Lung (tissue), 12 donors: ENCODE results near the gene TRMT61A. TPM values are rescaled to one million over a fixed set of nuclear protein-coding genes. Genes with fewer than 3 reads are reported as not detected.

Source experiments
- ATAC-seq: fragments of 200-7000 bp; cut with Tn5 transposase; one replicate; pipeline ENCODE4 v1.9.1; 2020; ENCODE audit warnings: moderate number of reproducible peaks; ENCODE audit not compliant: insufficient read depth, low FRiP score
- DNase-seq, 3 donors: peaks; one replicate each; pipeline ENCODE4 v3.0.0-alpha.2; 2013 to 2017
- H3K27ac ChIP-seq, 2 donors: one replicate each; pipeline ENCODE4 v1.5.1; 2013; ENCODE audit warnings: mild to moderate bottlenecking in 2 of 2, moderate library complexity in 2 of 2, control low read depth in 1 of 2, inconsistent platforms in 1 of 2, low read depth in 1 of 2, low read length in 1 of 2
- H3K27me3 ChIP-seq, 3 donors: one replicate each; pipeline ENCODE4 v1.5.1; 2013; ENCODE audit warnings: low read length in 2 of 3; ENCODE audit not compliant: control insufficient read depth in 3 of 3, insufficient read depth in 3 of 3
- H3K36me3 ChIP-seq, 4 donors: one replicate each; pipeline ENCODE4 v1.5.1; 2013; ENCODE audit warnings: low read length in 4 of 4, mild to moderate bottlenecking in 1 of 4, moderate library complexity in 1 of 4; ENCODE audit not compliant: control insufficient read depth in 4 of 4, insufficient read depth in 4 of 4
- H3K4me1 ChIP-seq, 5 donors: one replicate each; pipeline ENCODE4 v1.5.1; 2013; ENCODE audit warnings: low read length in 5 of 5, mild to moderate bottlenecking in 2 of 5, moderate library complexity in 1 of 5; ENCODE audit not compliant: control insufficient read depth in 5 of 5, insufficient read depth in 5 of 5
- H3K4me3 ChIP-seq: one replicate; pipeline ENCODE4 v1.5.1; 2013; ENCODE audit warnings: mild to moderate bottlenecking, control low read depth, moderate library complexity
- H3K9ac ChIP-seq, 2 donors: one replicate each; pipeline ENCODE4 v1.5.1; 2013; ENCODE audit warnings: low read length in 2 of 2, control low read depth in 1 of 2; ENCODE audit not compliant: insufficient read depth in 1 of 2
- H3K9me3 ChIP-seq, 4 donors: one replicate each; pipeline ENCODE4 v1.5.1; 2013; ENCODE audit warnings: low read length in 3 of 4, mild to moderate bottlenecking in 1 of 4, moderate library complexity in 1 of 4; ENCODE audit not compliant: control insufficient read depth in 4 of 4, insufficient read depth in 3 of 4
- CTCF ChIP-seq: IDR thresholded peaks from 2 replicates; pipeline ENCODE4 v1.5.1; 2012; ENCODE audit warnings: mild to moderate bottlenecking; ENCODE audit errors: control extremely low read depth, extremely low read depth
- WGBS, 2 donors: extraction: QIAGEN DNeasy Blood & Tissue Kit; methylation state at CpG; one replicate each; pipeline ENCODE4 v1.1.7; 2013; 5-methylcytosine and 5-hydroxymethylcytosine counted together
- polyA plus RNA-seq, 2 donors: library from polyadenylated mRNA; stranded (reverse); fragments of 200-250 nt; gene quantifications; one replicate each; pipeline ENCODE4 v1.2.1, GENCODE V29; 2013
- total RNA-seq, 2 donors: library from RNA; depleted of rRNA in 1 of 2; stranded (reverse); fragments of >200 nt in 1 of 2; gene quantifications; one replicate each; pipeline ENCODE4 v1.2.1, GENCODE V29; 2014 to 2021
- donor health status: control.
- donor health status: control.
- donor health status: Bipolar disorder and iron deficiency.
- donor health status: healthy.
- donor health status: DM: yes; HTN: yes; CAD: no.

Gene TRMT61A
- total and polyA plus RNA-seq, 4 donors, result 11.9 to 21.5 (median 16.0) TPM

DNA sequence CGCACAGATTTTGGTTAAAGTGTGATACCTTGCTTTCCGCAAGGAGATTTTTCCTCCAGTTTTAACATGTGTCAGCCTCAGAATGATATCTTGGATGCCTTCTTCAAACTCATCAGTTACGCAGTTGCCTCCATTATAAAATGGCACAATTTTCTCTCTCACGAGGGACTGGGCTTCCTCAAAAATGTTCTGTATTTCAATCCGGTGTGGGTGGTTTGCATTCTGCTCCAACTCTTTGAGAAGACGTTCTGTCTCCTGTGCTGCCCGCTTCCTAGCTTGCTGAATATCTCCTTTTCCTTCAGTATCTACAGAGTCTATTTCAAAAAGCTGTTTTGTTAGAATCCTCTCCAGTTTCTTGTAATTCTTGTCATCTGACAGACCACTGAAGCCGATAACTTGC is 31.7 kb downstream of the TRMT61A start:
- ATAC-seq (no peak), DNase-seq (no peak)
- Histone ChIP-seq H3K27ac (no peak overlapping the region), H3K27me3 (no peaks in the 10 kb centered on the region), H3K36me3 (peaks cover 5 to 17% (median 13%) of the 10 kb centered on the region in 4 donors), H3K4me3 (no peak overlapping the region), H3K4me1 (peaks cover 9 to 41% (median 11%) of the 10 kb centered on the region in 5 donors), H3K9me3 (no peaks in the 10 kb centered on the region), H3K9ac (peak overlapping the region in 1 of 2 donors; percentile 81)
- WGBS, 2 donors, result 58 to 72% methylated on average over 8 of the region's 8 CpGs
- TF ChIP-seq CTCF, result no peak

GRCh38 chr14:103561381-103562178 is 32.6 kb downstream of the TRMT61A start:
- WGBS, 2 donors, result 5 to 6% methylated on average over 35 to 36 of the region's 36 CpGs
- H3K4me3 ChIP-seq, result peak overlapping the region; percentile 87
- peak; percentile 40 for ATAC-seq
- no peaks in the 10 kb centered on the region for H3K27me3 ChIP-seq
- H3K27ac ChIP-seq, result peak overlapping the region; percentile 97 to 99
- peak overlapping the region; percentile 69 to 81 for H3K9ac ChIP-seq
- H3K4me1 ChIP-seq, result peaks cover 9 to 38% (median 11%) of the 10 kb centered on the region in 5 donors
- DNase-seq, result peak in 1 of 3 donors; percentile 38
- no peak for TF ChIP-seq CTCF
- H3K36me3 ChIP-seq, result peaks cover 5 to 18% (median 12%) of the 10 kb centered on the region in 4 donors
- no peaks in the 10 kb centered on the region for H3K9me3 ChIP-seq

- Histone ChIP-seq H3K4me3 (peak overlapping the region; percentile 87), H3K27me3 (no peaks in the 10 kb centered on the region), H3K4me1 (peaks cover 7 to 34% (median 10%) of the 10 kb centered on the region in 5 donors), H3K9ac (peak overlapping the region in 1 of 2 donors; percentile 69), H3K9me3 (no peaks in the 10 kb centered on the region), H3K27ac (peak overlapping the region; percentile 97 to 99), H3K36me3 (peaks cover 5 to 21% (median 12%) of the 10 kb centered on the region in 4 donors)
- WGBS, 2 donors, result 0 to 1% methylated on average over 25 of the region's 25 CpGs
- peak; percentile 43 for ATAC-seq
- no peak for TF ChIP-seq CTCF
- DNase-seq, result peak in 1 of 3 donors; percentile 42
Measured at GRCh38 chr14:103562179-103562428, 33.1 kb downstream of the TRMT61A start.
